WTC11 (cell line): ENCODE measurements around the gene F10. TPM values are rescaled to one million over a fixed set of nuclear protein-coding genes. Genes with fewer than 3 reads are reported as not detected.

ENCODE experiments used
- ATAC-seq: fragments of 200-7000 bp; cut with Tn5 transposase; 2 replicates; pipeline ENCODE4 v1.10.0; 2021; ENCODE audit warnings: mild to moderate bottlenecking, moderate library complexity
- CTCF ChIA-PET: fragments of 300-600 bp; sonication (Branson Sonifier 250); formaldehyde crosslinking; loops from one replicate; lab custom pipeline; 2021; ENCODE audit warnings: antibody characterized with exemption; lab: Charles Lee
- POLR2A ChIA-PET: fragments of 350-600 bp; sonication (Branson Sonifier 250); formaldehyde crosslinking; loops from one replicate; lab custom pipeline; 2021; ENCODE audit warnings: antibody characterized with exemption; lab: Charles Lee
- DNase-seq: peaks from one replicate; pipeline ENCODE4 v3.0.0; 2021; ENCODE audit warnings: low spot score
- H3K27ac Mint-ChIP-seq: 2 replicates; pipeline ENCODE4 v1.8.0; 2021; ENCODE audit warnings: mixed read lengths
- H3K27me3 Mint-ChIP-seq: 2 replicates; pipeline ENCODE4 v1.8.0; 2021; ENCODE audit warnings: low read depth, mild to moderate bottlenecking, moderate library complexity, mixed read lengths
- H3K36me3 Mint-ChIP-seq: 2 replicates; pipeline ENCODE4 v1.8.0; 2021; ENCODE audit warnings: mixed read lengths
- H3K4me1 Mint-ChIP-seq: 2 replicates; pipeline ENCODE4 v1.8.0; 2022; ENCODE audit warnings: mixed read lengths
- H3K4me3 Mint-ChIP-seq: 2 replicates; pipeline ENCODE4 v1.8.0; 2021; ENCODE audit warnings: mild to moderate bottlenecking, moderate library complexity, mixed read lengths
- H3K9me3 Mint-ChIP-seq: 2 replicates; pipeline ENCODE4 v1.8.0; 2021; ENCODE audit warnings: mixed read lengths
- AR ChIP-seq: fragments of 250-450 bp; sonication (Bioruptor Pico); IDR thresholded peaks from 2 replicates; pipeline ENCODE4 v1.9.0; 2021; ENCODE audit warnings: mild to moderate bottlenecking
- CDX4 ChIP-seq: fragments of 250-450 bp; sonication (Bioruptor Pico); IDR thresholded peaks from 2 replicates; pipeline ENCODE4 v1.9.0; 2021; ENCODE audit warnings: moderate library complexity, mild to moderate bottlenecking, inconsistent platforms, borderline replicate concordance
- CTCF ChIP-seq: fragments of 200-600 bp; IDR thresholded peaks from 2 replicates; pipeline ENCODE4 v1.8.0; 2022; ENCODE audit warnings: antibody characterized with exemption
- E2F1 ChIP-seq: sonication (generic); formaldehyde crosslinking; IDR thresholded peaks from 2 replicates; pipeline ENCODE4 v1.8.0; 2022; ENCODE audit warnings: mild to moderate bottlenecking, missing genetic modification reagents
- GABPB1 ChIP-seq: sonication (generic); formaldehyde crosslinking; IDR thresholded peaks from 2 replicates; pipeline ENCODE4 v1.8.1; 2023; ENCODE audit warnings: mild to moderate bottlenecking, missing genetic modification reagents
- HMGA2 ChIP-seq: fragments of 250-450 bp; sonication (Bioruptor Pico); IDR thresholded peaks from 2 replicates; pipeline ENCODE4 v1.4.0; 2021; ENCODE audit warnings: mild to moderate bottlenecking, moderate library complexity
- JAZF1 ChIP-seq: fragments of 250-450 bp; sonication (Bioruptor Pico); IDR thresholded peaks from 2 replicates; pipeline ENCODE4 v1.9.0; 2021; ENCODE audit warnings: moderate library complexity, mild to moderate bottlenecking, inconsistent platforms
- JUN ChIP-seq: sonication (generic); formaldehyde crosslinking; IDR thresholded peaks from 2 replicates; pipeline ENCODE4 v1.8.0; 2023; ENCODE audit warnings: mild to moderate bottlenecking, missing genetic modification reagents
- MXD4 ChIP-seq: fragments of 250-450 bp; sonication (Bioruptor Pico); IDR thresholded peaks from 2 replicates; pipeline ENCODE4 v1.8.0; 2021; ENCODE audit warnings: mild to moderate bottlenecking, moderate library complexity, borderline replicate concordance
- NFE2L1 ChIP-seq: sonication (generic); formaldehyde crosslinking; IDR thresholded peaks from 2 replicates; pipeline ENCODE4 v1.8.1; 2023; ENCODE audit warnings: missing genetic modification reagents
- NFYB ChIP-seq: sonication (generic); formaldehyde crosslinking; conservative IDR thresholded peaks from 2 replicates; pipeline ENCODE4 v1.8.0; 2022; ENCODE audit warnings: low read depth, missing genetic modification reagents
- NR2C2 ChIP-seq: sonication (generic); formaldehyde crosslinking; IDR thresholded peaks from 2 replicates; pipeline ENCODE4 v1.8.0; 2022; ENCODE audit warnings: mild to moderate bottlenecking, missing genetic modification reagents
- RELA ChIP-seq: sonication (generic); formaldehyde crosslinking; IDR thresholded peaks from 2 replicates; pipeline ENCODE4 v1.8.1; 2022; ENCODE audit warnings: missing genetic modification reagents, mild to moderate bottlenecking, borderline replicate concordance
- SMAD3 ChIP-seq: sonication (generic); formaldehyde crosslinking; IDR thresholded peaks from 2 replicates; pipeline ENCODE4 v1.8.0; 2022; ENCODE audit warnings: missing genetic modification reagents, mild to moderate bottlenecking, borderline replicate concordance
- SMAD4 ChIP-seq: sonication (generic); formaldehyde crosslinking; IDR thresholded peaks from 2 replicates; pipeline ENCODE4 v1.8.0; 2022; ENCODE audit warnings: mild to moderate bottlenecking, missing genetic modification reagents
- STAT6 ChIP-seq: sonication (generic); formaldehyde crosslinking; conservative IDR thresholded peaks from 2 replicates; pipeline ENCODE4 v1.8.1; 2023; ENCODE audit warnings: mild to moderate bottlenecking, low read depth, missing genetic modification reagents, moderate library complexity
- ZBTB43 ChIP-seq: sonication (generic); formaldehyde crosslinking; IDR thresholded peaks from 2 replicates; pipeline ENCODE4 v1.8.1; 2023; ENCODE audit warnings: mild to moderate bottlenecking, missing genetic modification reagents
- ZMAT4 ChIP-seq: fragments of 250-450 bp; sonication (Bioruptor Pico); IDR thresholded peaks from 2 replicates; pipeline ENCODE4 v1.9.0; 2021; ENCODE audit warnings: mild to moderate bottlenecking
- ZNF138 ChIP-seq: sonication (generic); formaldehyde crosslinking; conservative IDR thresholded peaks from 2 replicates; pipeline ENCODE4 v1.8.1; 2022; ENCODE audit warnings: mild to moderate bottlenecking, moderate library complexity, missing genetic modification reagents
- ZNF263 ChIP-seq: sonication (generic); formaldehyde crosslinking; IDR thresholded peaks from 2 replicates; pipeline ENCODE4 v1.8.1; 2022; ENCODE audit warnings: low read depth, mild to moderate bottlenecking, moderate library complexity, missing genetic modification reagents
- ZNF396 ChIP-seq: fragments of 250-450 bp; sonication (Bioruptor Pico); IDR thresholded peaks from 2 replicates; pipeline ENCODE4 v1.8.0; 2021; ENCODE audit warnings: mild to moderate bottlenecking, moderate library complexity, borderline replicate concordance
- ZNF423 ChIP-seq: fragments of 250-450 bp; sonication (Bioruptor Pico); IDR thresholded peaks from 2 replicates; pipeline ENCODE4 v2.1.2; 2022; ENCODE audit warnings: mild to moderate bottlenecking, moderate library complexity
- total RNA-seq: library from RNA; stranded (reverse); gene quantifications from 3 replicates; pipeline ENCODE4 v1.2.3, GENCODE V29; 2021

The F10 gene
- total RNA-seq, 1 experiment from 2014 or later: 0.87 TPM

- Mint-ChIP-seq H3K27ac (no peak overlapping the region), H3K27me3 (peaks cover 3% of the 10 kb centered on the region), H3K4me3 (no peak overlapping the region), H3K9me3 (peaks cover 3% of the 10 kb centered on the region), H3K4me1 (peaks cover 9% of the 10 kb centered on the region), H3K36me3 (0 out of 2 replicates have a peak, but pooled peaks cover 2% of the 10 kb centered on the region)
- DNase-seq (no peak), ATAC-seq (no peak)
- POLR2A ChIA-PET: no interaction called here
- CTCF ChIA-PET: interaction anchor here (0.7 to 1.2 kb wide), 2 partner anchors 29 to 90 kb away, joined by 3 read pairs; no protein-coding TSS in a partner anchor
- TF ChIP-seq SMAD3 (CRISPR knock-in tag) (no peak), CTCF (no peak), ZMAT4 (CRISPR knock-in tag) (no peak), ZNF423 (CRISPR knock-in tag) (no peak), SMAD4 (CRISPR knock-in tag) (no peak), GABPB1 (CRISPR knock-in tag) (no peak), E2F1 (CRISPR knock-in tag) (no peak), ZNF138 (CRISPR knock-in tag) (no peak), ZBTB43 (CRISPR knock-in tag) (no peak), ZNF396 (CRISPR knock-in tag) (no peak), JUN (no peak), NFYB (CRISPR knock-in tag) (no peak), RELA (CRISPR knock-in tag) (no peak), NFE2L1 (no peak), CDX4 (no peak), HMGA2 (CRISPR knock-in tag) (no peak)
Observed at GRCh38 chr13:113119166-113119821, 3.3 kb upstream of the F10 start.

- no peaks in the 10 kb centered on the region for H3K9me3 Mint-ChIP-seq
- DNase-seq: no peak
- H3K27ac Mint-ChIP-seq: no peak overlapping the region
- no peaks in the 10 kb centered on the region for H3K36me3 Mint-ChIP-seq
- H3K27me3 Mint-ChIP-seq: no peaks in the 10 kb centered on the region; the same call in 1 of the 2 replicates
- H3K4me1 Mint-ChIP-seq: peaks cover 9% of the 10 kb centered on the region
- no peak for ATAC-seq
- ChIA-PET CTCF (interaction anchor here (1.2 kb wide), 1 partner anchor 90 kb away, joined by 3 read pairs; no protein-coding TSS in a partner anchor), POLR2A (no interaction called here)
- H3K4me3 Mint-ChIP-seq: no peak overlapping the region
- no peak for TF ChIP-seq ZNF263
- TF ChIP-seq STAT6: no peak
- TF ChIP-seq NFE2L1: no peak
- TF ChIP-seq CTCF: no peak
- TF ChIP-seq NR2C2: no peak
- TF ChIP-seq JAZF1 (CRISPR knock-in tag): no peak
- no peak for TF ChIP-seq AR
- TF ChIP-seq MXD4: no peak
Observed at GRCh38 chr13:113119822-113120189, 2.8 kb upstream of the F10 start.
